Measurements from ENCODE around the gene TEX11.

The TEX11 gene

GRCh38 chrX:70480660-70481018, 427.9 kb downstream of the TEX11 start:
- DNase-seq (ENCODE audit: insufficient read length, low spot score) = no peak
- TF ChIP-seq TAF1 (IDR thresholded peaks at IDR 0.05; ENCODE audit: low read depth, low read length) = no peak
- no peak for FAIRE-seq

GRCh38 chrX:70479922-70480659, 428.4 kb downstream of the TEX11 start:
- no peak for DNase-seq (ENCODE audit: insufficient read length, low spot score)
- FAIRE-seq = no peak
- TF ChIP-seq PAX5 (IDR thresholded peaks at IDR 0.05; ENCODE audit: insufficient read depth, low read length, severe bottlenecking) = no peak
- no peak for TF ChIP-seq SPI1 (IDR thresholded peaks at IDR 0.05; ENCODE audit: low read depth, low read length)
- no peak for TF ChIP-seq TAF1 (IDR thresholded peaks at IDR 0.05; ENCODE audit: low read depth, low read length)
- no peak for TF ChIP-seq POLR2AphosphoS5 (IDR thresholded peaks at IDR 0.05; ENCODE audit: low read depth, low read length)
- no peak for TF ChIP-seq POU2F2 (IDR thresholded peaks at IDR 0.05; ENCODE audit: low read depth, low read length)
- TF ChIP-seq POLR2A (IDR thresholded peaks at IDR 0.05; ENCODE audit: low read depth, low read length) = no peak

- FAIRE-seq (no peak), DNase-seq (ENCODE audit: insufficient read length, low spot score) (no peak)
- no peak for TF ChIP-seq POLR2A (IDR thresholded peaks at IDR 0.05; ENCODE audit: low read depth, low read length)
- no peak for TF ChIP-seq PAX5 (IDR thresholded peaks at IDR 0.05; ENCODE audit: insufficient read depth, low read length, severe bottlenecking)
- no peak for TF ChIP-seq POLR2AphosphoS5 (IDR thresholded peaks at IDR 0.05; ENCODE audit: low read depth, low read length)
- TF ChIP-seq POU2F2 (IDR thresholded peaks at IDR 0.05; ENCODE audit: low read depth, low read length) = no peak
- TF ChIP-seq SPI1 (IDR thresholded peaks at IDR 0.05; ENCODE audit: low read depth, low read length) = no peak
- no peak for TF ChIP-seq TAF1 (IDR thresholded peaks at IDR 0.05; ENCODE audit: low read depth, low read length)
Observed at GRCh38 chrX:70479247-70479921, 429.1 kb downstream of the TEX11 start.
